Activated naive CD4-positive, alpha-beta T cell treated with anti-CD3 and anti-CD28 coated beads for 36 hours (primary cell): ENCODE data around the gene CHD6. TPM values are rescaled to one million over a fixed set of nuclear protein-coding genes. Genes with fewer than 3 reads are reported as not detected.

Experiments used
- CTCF ChIA-PET: fragments of 350-600 bp; sonication (Branson Sonifier 250); formaldehyde crosslinking; loops from one replicate; lab custom pipeline; 2021; ENCODE audit warnings: antibody characterized with exemption; lab: Charles Lee
- DNase-seq: peaks from one replicate; pipeline ENCODE4 v3.0.0-alpha.2; 2020
- H3K27ac Mint-ChIP-seq: one replicate; pipeline ENCODE4 v1.8.0; 2021; ENCODE audit warnings: mild to moderate bottlenecking, mixed read lengths
- H3K27me3 Mint-ChIP-seq: one replicate; pipeline ENCODE4 v1.8.0; 2021; ENCODE audit warnings: low read depth, mixed read lengths
- H3K36me3 Mint-ChIP-seq: one replicate; pipeline ENCODE4 v1.8.0; 2021; ENCODE audit warnings: low read depth, mixed read lengths
- H3K4me1 Mint-ChIP-seq: one replicate; pipeline ENCODE4 v1.8.0; 2021; ENCODE audit warnings: low read depth, mixed read lengths
- H3K4me3 Mint-ChIP-seq: one replicate; pipeline ENCODE4 v1.8.0; 2021; ENCODE audit warnings: mild to moderate bottlenecking, moderate library complexity, mixed read lengths
- H3K9me3 Mint-ChIP-seq: one replicate; pipeline ENCODE4 v1.8.0; 2021; ENCODE audit warnings: mixed read lengths
- intact Hi-C: fragments of 100-400 bp; cut with micrococcal nuclease; formaldehyde crosslinking; loops from one replicate; pipeline ENCODE4 v1.15.1; 2023
- total RNA-seq, 2 experiments: library from RNA; stranded (reverse); gene quantifications; one replicate each; pipeline ENCODE4 v1.2.3, GENCODE V29; 2021

CHD6 gene
- total RNA-seq, 2 experiments from 2014 or later: 30.1 to 31.8 TPM

GRCh38 chr20:41619360-41620100 is 1.4 kb upstream of the CHD6 start:
- no peak overlapping the region for H3K27ac Mint-ChIP-seq
- no peak for DNase-seq
- no peaks in the 10 kb centered on the region for H3K9me3 Mint-ChIP-seq
- intact Hi-C loops: loop anchor here (5.0 to 10.0 kb wide), 5 partner anchors 275 to 1975 kb away; partner anchors contain the start of genes IFT52, LPIN3, PLCG1 and SRSF6
- H3K4me1 Mint-ChIP-seq: peaks cover 32% of the 10 kb centered on the region
- H3K4me3 Mint-ChIP-seq: peak overlapping the region; percentile 75
- H3K27me3 Mint-ChIP-seq: no peaks in the 10 kb centered on the region
- peaks cover 1% of the 10 kb centered on the region for H3K36me3 Mint-ChIP-seq
- CTCF ChIA-PET: interaction anchor here (0.7 to 1.0 kb wide), 3 partner anchors 10 to 140 kb away, joined by 3 read pairs; no protein-coding TSS in a partner anchor

- Mint-ChIP-seq H3K27me3 (no peaks in the 10 kb centered on the region), H3K36me3 (peaks cover 1% of the 10 kb centered on the region)
- CTCF ChIA-PET: no interaction called here
These were observed 682 bp upstream of the CHD6 start for GRCh38 chr20:41618807-41619311.

GRCh38 chr20:41617059-41617901 is 897 bp downstream of the CHD6 start:
- peaks cover 41% of the 10 kb centered on the region for H3K4me1 Mint-ChIP-seq
- intact Hi-C loops: loop anchor here (5.0 to 10.0 kb wide), 5 partner anchors 272 to 1978 kb away; partner anchors contain the start of genes IFT52, LPIN3, PLCG1 and SRSF6
- H3K27ac Mint-ChIP-seq: peak overlapping the region; percentile 68
- CTCF ChIA-PET: interaction anchor here (1.1 kb wide), 1 partner anchor 174 kb away, joined by 3 read pairs; no protein-coding TSS in a partner anchor
- H3K36me3 Mint-ChIP-seq: peaks cover 1% of the 10 kb centered on the region
- no peaks in the 10 kb centered on the region for H3K27me3 Mint-ChIP-seq
- peak overlapping the region; percentile 85 for H3K4me3 Mint-ChIP-seq
- DNase-seq: peak; percentile 23
- H3K9me3 Mint-ChIP-seq: no peaks in the 10 kb centered on the region

More at GRCh38 chr20:41618807-41619311, 682 bp upstream of the CHD6 start:
- Mint-ChIP-seq H3K9me3 (no peaks in the 10 kb centered on the region), H3K27ac (no peak overlapping the region), H3K4me1 (peaks cover 34% of the 10 kb centered on the region), H3K4me3 (peak overlapping the region; percentile 75)
- DNase-seq: peak; percentile 6
- intact Hi-C loops: loop anchor here (1.0 to 10.0 kb wide), 7 partner anchors 74 to 1976 kb away; partner anchors contain the start of genes IFT52, LPIN3, PLCG1 and SRSF6

GRCh38 chr20:41616228-41616627 is 1.9 kb downstream of the CHD6 start:
- DNase-seq: no peak
- Mint-ChIP-seq H3K4me1 (peaks cover 47% of the 10 kb centered on the region), H3K9me3 (no peaks in the 10 kb centered on the region), H3K27ac (no peak overlapping the region), H3K27me3 (no peaks in the 10 kb centered on the region), H3K4me3 (peak overlapping the region; percentile 1), H3K36me3 (peaks cover 1% of the 10 kb centered on the region)
- intact Hi-C loops: loop anchor here (5.0 to 10.0 kb wide), 5 partner anchors 271 to 1979 kb away; partner anchors contain the start of genes IFT52, LPIN3, PLCG1 and SRSF6
- CTCF ChIA-PET: no interaction called here

GRCh38 chr20:41615676-41616075 is 2.5 kb downstream of the CHD6 start:
- H3K27ac Mint-ChIP-seq: no peak overlapping the region
- H3K36me3 Mint-ChIP-seq: peaks cover 1% of the 10 kb centered on the region
- H3K27me3 Mint-ChIP-seq: no peaks in the 10 kb centered on the region
- CTCF ChIA-PET: no interaction called here
- no peak for DNase-seq
- H3K4me3 Mint-ChIP-seq: no peak overlapping the region
- no peaks in the 10 kb centered on the region for H3K9me3 Mint-ChIP-seq
- peaks cover 47% of the 10 kb centered on the region for H3K4me1 Mint-ChIP-seq
- intact Hi-C loops: loop anchor here (5.0 to 10.0 kb wide), 5 partner anchors 271 to 1979 kb away; partner anchors contain the start of genes IFT52, LPIN3, PLCG1 and SRSF6

- peaks cover 48% of the 10 kb centered on the region for H3K4me1 Mint-ChIP-seq
These were observed 3.1 kb downstream of the CHD6 start for GRCh38 chr20:41615110-41615509.

GRCh38 chr20:41613321-41613720 is 4.9 kb downstream of the CHD6 start:
- Mint-ChIP-seq H3K27ac (no peak overlapping the region), H3K4me1 (peaks cover 59% of the 10 kb centered on the region), H3K27me3 (no peaks in the 10 kb centered on the region), H3K9me3 (no peaks in the 10 kb centered on the region), H3K4me3 (no peak overlapping the region), H3K36me3 (peaks cover 1% of the 10 kb centered on the region)
- no peak for DNase-seq
- intact Hi-C loops: loop anchor here (10.0 kb wide), 2 partner anchors 269 to 1981 kb away; partner anchors contain the start of genes IFT52 and LPIN3
- CTCF ChIA-PET: interaction anchor here (0.7 to 1.0 kb wide), 2 partner anchors 32 to 1746 kb away, joined by 3 to 6 read pairs; no protein-coding TSS in a partner anchor

More at GRCh38 chr20:41615110-41615509, 3.1 kb downstream of the CHD6 start:
- intact Hi-C loops: loop anchor here (5.0 to 10.0 kb wide), 5 partner anchors 270 to 1980 kb away; partner anchors contain the start of genes IFT52, LPIN3, PLCG1 and SRSF6
- no peak overlapping the region for H3K4me3 Mint-ChIP-seq
- CTCF ChIA-PET: interaction anchor here (0.7 to 0.9 kb wide), 2 partner anchors 12 to 22 kb away, joined by 3 read pairs; no protein-coding TSS in a partner anchor
- H3K27me3 Mint-ChIP-seq: no peaks in the 10 kb centered on the region
- no peak for DNase-seq
- no peaks in the 10 kb centered on the region for H3K9me3 Mint-ChIP-seq
- peaks cover 1% of the 10 kb centered on the region for H3K36me3 Mint-ChIP-seq
- H3K27ac Mint-ChIP-seq: no peak overlapping the region

GRCh38 chr20:41609474-41609873 is 8.7 kb downstream of the CHD6 start:
- no peak for DNase-seq
- Mint-ChIP-seq H3K36me3 (peaks cover 1% of the 10 kb centered on the region), H3K27ac (no peak overlapping the region), H3K4me1 (peaks cover 46% of the 10 kb centered on the region), H3K9me3 (peaks cover 4% of the 10 kb centered on the region), H3K4me3 (no peak overlapping the region), H3K27me3 (no peaks in the 10 kb centered on the region)
- CTCF ChIA-PET: interaction anchor here (0.6 kb wide), 1 partner anchor 11 kb away, joined by 3 read pairs; no protein-coding TSS in a partner anchor
- intact Hi-C loops: no loop called here

GRCh38 chr20:41608606-41609005 is 9.6 kb downstream of the CHD6 start:
- DNase-seq: no peak
- Mint-ChIP-seq H3K36me3 (peaks cover 1% of the 10 kb centered on the region), H3K27ac (peak overlapping the region; percentile 43), H3K4me3 (no peak overlapping the region), H3K9me3 (peaks cover 4% of the 10 kb centered on the region), H3K4me1 (peaks cover 46% of the 10 kb centered on the region), H3K27me3 (no peaks in the 10 kb centered on the region)
- CTCF ChIA-PET: interaction anchor here (0.6 to 1.2 kb wide), 2 partner anchors 12 to 411 kb away, joined by 3 to 4 read pairs; no protein-coding TSS in a partner anchor
- intact Hi-C loops: no loop called here

- Mint-ChIP-seq H3K4me3 (no peak overlapping the region), H3K27ac (no peak overlapping the region), H3K4me1 (peaks cover 40% of the 10 kb centered on the region), H3K27me3 (no peaks in the 10 kb centered on the region), H3K36me3 (peaks cover 1% of the 10 kb centered on the region), H3K9me3 (peaks cover 4% of the 10 kb centered on the region)
- CTCF ChIA-PET: no interaction called here
- intact Hi-C loops: no loop called here
- no peak for DNase-seq
These were observed 10.4 kb downstream of the CHD6 start for GRCh38 chr20:41607791-41608190.

GRCh38 chr20:41604002-41604401 is 14.2 kb downstream of the CHD6 start:
- H3K9me3 Mint-ChIP-seq: peaks cover 32% of the 10 kb centered on the region
- CTCF ChIA-PET: interaction anchor here (1.3 kb wide), 1 partner anchor 11 kb away, joined by 3 read pairs; no protein-coding TSS in a partner anchor
- H3K36me3 Mint-ChIP-seq: peaks cover 20% of the 10 kb centered on the region
- intact Hi-C loops: no loop called here
- no peak for DNase-seq
- H3K4me1 Mint-ChIP-seq: peaks cover 23% of the 10 kb centered on the region
- H3K4me3 Mint-ChIP-seq: no peak overlapping the region
- no peak overlapping the region for H3K27ac Mint-ChIP-seq
- no peaks in the 10 kb centered on the region for H3K27me3 Mint-ChIP-seq
